Measurements from ENCODE around the gene NRP1.

DNA sequence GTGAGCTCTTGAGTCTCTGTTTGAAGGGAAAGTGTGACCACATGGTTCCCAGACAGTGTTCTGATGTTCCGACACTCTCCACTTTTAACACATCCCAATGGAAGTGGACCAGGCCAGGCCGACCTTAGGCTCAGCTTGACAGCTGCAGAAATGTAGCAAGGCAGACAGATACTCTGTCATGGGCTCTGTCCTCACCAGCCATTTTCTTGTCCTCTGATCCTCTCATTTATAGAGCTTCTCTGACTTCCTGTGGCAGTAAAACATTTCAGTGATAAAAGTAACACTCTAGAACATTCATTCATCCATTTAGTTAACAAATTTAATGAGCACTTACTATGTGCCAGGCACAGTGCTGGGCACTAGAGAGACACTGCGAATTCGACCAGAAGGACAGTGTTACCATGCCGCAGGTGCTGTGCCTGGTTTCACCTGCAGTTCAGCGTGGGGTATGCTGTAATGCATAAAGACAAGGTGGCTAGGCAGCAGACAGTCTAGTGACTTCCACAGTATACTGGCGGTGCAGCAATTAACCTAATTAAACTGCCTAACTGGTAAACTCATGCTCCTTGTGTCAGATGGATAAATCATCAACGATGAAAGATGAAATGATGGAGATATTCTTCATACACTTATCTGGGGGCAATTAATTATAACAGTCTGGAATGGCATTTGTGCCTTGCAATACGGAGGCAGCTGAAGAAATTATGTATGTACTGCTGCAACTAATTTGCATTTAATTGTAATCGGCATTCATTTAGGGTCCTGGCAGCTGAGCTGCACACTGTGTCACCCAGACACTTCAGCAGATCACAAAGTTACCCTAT, 188.1 kb downstream of the NRP1 start:
- TF ChIP-seq POLR2A (IDR thresholded peaks at IDR 0.05), result no peak
- TF ChIP-seq, protein P1, sequence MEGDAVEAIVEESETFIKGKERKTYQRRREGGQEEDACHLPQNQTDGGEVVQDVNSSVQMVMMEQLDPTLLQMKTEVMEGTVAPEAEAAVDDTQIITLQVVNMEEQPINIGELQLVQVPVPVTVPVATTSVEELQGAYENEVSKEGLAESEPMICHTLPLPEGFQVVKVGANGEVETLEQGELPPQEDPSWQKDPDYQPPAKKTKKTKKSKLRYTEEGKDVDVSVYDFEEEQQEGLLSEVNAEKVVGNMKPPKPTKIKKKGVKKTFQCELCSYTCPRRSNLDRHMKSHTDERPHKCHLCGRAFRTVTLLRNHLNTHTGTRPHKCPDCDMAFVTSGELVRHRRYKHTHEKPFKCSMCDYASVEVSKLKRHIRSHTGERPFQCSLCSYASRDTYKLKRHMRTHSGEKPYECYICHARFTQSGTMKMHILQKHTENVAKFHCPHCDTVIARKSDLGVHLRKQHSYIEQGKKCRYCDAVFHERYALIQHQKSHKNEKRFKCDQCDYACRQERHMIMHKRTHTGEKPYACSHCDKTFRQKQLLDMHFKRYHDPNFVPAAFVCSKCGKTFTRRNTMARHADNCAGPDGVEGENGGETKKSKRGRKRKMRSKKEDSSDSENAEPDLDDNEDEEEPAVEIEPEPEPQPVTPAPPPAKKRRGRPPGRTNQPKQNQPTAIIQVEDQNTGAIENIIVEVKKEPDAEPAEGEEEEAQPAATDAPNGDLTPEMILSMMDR (IDR thresholded peaks at IDR 0.05), result no peak
